Thyroid gland (tissue), 4 donors: ENCODE measurements around the gene MOB3A.

ENCODE experiments used
- CTCF ChIP-seq, 6 experiments: fragments of 200-600 bp in 3 of 6; fragments of 450-650 bp in 3 of 6; sonication (generic) in 3 of 6; IDR thresholded peaks; one replicate each; pipeline ENCODE4 v1.5.1; 2016 to 2019; ENCODE audit warnings: antibody characterized with exemption in 6 of 6, mild to moderate bottlenecking in 2 of 6, inconsistent platforms in 1 of 6, moderate library complexity in 1 of 6
- POLR2A ChIP-seq, 2 donors: fragments of 450-650 bp; IDR thresholded peaks; one replicate each; pipeline ENCODE4 v1.6.1; 2017; ENCODE audit warnings: antibody characterized with exemption in 2 of 2, mild to moderate bottlenecking in 2 of 2, moderate library complexity in 1 of 2

- TF ChIP-seq CTCF (IDR thresholded peaks at IDR 0.05) (no peak), POLR2A (IDR thresholded peaks at IDR 0.05) (no peak)
Observed at GRCh38 chr19:2081873-2082810, 14.0 kb downstream of the MOB3A start.
